ENCODE measurements around the gene RIPOR3.
"Not testable (repeated sequence)": the region's sequence is repeated elsewhere in the genome, so short reads cannot be mapped to it uniquely, and the experiment has no call there.

Gene RIPOR3

DNA sequence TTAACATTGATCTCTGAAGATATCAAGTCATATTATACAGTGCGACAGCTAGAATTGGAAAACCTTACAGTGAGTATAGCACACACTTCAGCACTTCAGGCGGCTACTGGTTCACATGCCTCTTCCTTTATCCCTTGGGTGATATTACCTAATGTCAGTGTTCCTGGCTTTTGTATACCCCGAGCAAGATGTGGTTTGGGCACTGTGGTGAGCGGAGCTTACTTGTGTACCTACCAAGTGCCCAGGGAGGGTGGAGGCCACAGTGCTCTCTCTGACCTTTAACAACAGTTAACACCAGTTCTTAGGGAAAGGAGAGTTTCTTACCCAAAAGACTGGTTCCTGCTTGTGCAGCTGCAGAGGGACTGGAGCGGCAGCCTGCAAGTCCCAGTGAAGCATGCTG, 116.8 kb downstream of the RIPOR3 start:
- DNase-seq (ENCODE audit: low spot score) = no peak

DNA sequence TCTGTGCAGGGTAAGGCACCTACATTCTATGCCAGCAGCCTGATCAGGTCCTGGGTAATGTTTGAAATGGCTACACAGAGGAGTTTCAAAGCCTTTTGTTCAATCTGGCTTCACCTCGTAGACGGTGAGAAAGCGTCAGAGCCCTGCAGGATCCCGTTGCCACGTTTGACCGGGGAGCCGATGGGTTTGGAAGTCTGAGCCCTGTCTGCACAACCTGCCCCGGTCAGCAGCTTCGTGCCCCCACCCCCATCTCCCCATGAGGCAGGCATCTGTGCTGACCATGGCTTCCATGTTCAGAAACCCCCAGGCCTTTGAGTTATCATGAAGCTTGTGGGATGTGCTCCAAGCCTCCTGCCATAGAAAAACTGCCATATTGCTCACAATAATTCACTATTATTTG, 117.2 kb downstream of the RIPOR3 start:
- no peak for DNase-seq (ENCODE audit: low spot score)

DNA sequence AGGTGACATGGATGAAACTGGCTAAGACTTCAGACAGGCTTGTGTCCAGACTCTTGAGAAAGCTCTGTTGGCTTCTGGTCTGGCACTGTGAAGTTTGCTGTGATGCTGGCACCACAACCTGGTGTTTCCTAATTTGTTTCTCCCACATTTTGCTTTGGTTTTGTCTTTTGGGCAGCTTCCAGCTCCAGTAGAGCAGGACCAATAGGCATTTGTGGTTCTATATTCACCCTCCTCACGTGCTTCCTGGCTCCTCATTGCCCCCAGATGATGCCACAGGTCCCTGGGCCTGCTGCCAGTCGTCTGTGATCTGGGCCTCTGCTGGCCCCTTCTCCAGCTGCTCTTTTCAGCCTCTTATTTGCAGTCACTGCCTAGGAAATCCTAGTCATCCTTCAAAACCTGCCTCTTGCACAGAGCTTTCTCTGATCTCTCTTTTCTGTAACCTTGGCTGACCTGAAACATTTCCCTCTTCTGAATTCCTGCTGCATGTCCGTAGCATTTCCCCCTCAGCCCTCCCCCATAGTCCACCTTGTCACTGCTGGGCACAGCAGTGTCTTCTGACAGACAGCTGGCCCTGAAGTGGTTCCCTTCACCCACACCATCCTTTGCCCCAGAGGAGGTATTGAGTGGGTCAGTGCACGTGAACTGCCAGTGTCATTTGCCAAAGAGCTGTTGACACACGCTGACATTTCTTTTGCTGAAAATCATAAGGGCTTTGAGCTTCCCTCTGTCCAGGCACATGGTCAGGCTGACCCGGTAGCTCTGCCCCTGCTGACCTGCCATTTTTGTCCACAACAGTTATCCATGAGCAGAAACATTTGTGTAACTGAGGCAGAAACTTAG, 118.2 kb downstream of the RIPOR3 start:
- no peak for DNase-seq (ENCODE audit: low spot score)

DNA sequence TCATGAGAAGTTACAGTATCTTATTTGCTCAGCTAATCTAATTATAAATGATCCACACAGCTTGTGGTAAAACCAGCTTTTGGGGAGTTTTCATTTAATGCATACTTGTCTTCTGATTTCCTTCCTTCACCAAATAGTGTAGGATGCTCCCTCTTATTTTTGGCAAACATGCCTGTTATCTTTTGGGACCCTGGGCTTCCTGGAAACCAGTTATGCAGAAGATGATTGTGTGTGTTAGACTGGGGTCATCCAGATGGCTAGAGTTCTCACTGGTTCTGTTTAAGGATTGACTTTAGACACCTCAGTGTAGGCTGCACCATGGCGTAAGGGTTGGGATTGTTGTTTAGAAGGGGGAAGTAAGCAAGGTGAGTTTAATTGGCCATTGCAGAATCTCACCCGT, 119.9 kb downstream of the RIPOR3 start:
- DNase-seq (ENCODE audit: low spot score) = no peak

DNA sequence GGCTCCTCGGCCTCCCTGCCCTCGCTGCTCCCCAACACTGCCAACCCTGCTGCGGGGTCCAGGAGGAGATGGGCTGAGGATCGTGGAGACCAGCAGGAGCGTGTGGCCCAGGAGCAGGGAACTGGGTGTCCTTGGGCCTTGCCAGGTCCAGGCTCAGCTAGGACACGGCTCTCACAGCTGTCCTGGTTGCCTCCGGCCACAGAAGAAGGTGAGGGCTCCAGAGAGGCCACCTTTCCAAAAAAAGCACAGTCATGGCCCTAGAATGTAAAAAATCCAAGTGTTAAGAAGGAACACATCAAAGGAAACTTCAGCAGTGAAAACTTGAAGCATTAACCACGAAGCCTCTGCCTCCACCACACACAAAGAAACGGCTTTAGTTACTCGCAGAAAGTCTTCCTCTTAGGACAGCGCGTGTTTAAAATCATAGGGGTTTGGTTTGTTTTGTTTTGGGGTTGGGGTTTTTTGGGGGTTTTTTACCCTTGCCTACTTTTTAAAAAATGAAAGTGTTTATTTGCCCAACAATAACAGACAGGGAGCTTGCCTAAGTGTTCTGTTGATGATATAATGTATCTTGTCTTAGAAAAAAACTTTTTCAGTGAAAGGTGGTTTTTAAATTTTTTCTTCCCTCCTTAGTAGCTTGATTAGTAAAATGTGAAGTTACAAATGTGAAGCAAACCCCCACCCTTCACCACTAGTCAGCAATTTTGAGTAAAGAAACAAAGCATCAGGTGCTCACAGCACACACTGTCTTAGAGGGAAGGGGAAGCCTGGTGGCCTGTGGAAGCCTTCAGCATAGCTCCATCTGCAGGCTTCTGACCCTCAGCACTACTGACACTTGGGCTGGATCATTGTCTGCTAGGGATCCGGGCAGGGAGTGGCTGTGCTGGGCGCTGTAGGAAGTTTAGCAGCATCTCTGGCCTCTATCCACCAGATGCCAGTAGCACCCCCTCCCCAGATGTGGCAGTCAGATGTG, 121.2 kb downstream of the RIPOR3 start:
- peak; percentile 50 for DNase-seq (ENCODE audit: low spot score)

DNA sequence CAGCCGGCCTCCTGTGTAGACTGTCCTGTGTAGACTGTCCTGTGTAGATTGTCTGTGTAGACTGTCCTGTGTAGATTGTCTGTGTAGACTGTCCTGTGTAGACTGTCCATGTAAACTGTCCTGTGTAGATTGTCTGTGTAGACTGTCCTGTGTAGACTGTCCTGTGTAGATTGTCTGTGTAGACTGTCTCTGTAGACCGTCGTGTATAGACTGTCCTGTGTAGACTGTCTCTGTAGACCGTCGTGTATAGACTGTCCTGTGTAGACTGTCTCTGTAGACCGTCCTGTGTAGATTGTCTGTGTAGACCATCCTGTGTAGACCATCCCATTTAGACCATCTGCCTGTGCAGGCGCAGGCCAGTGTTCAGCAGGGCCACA, 121.9 kb downstream of the RIPOR3 start:
- not testable (repeated sequence) for DNase-seq (ENCODE audit: low spot score)

DNA sequence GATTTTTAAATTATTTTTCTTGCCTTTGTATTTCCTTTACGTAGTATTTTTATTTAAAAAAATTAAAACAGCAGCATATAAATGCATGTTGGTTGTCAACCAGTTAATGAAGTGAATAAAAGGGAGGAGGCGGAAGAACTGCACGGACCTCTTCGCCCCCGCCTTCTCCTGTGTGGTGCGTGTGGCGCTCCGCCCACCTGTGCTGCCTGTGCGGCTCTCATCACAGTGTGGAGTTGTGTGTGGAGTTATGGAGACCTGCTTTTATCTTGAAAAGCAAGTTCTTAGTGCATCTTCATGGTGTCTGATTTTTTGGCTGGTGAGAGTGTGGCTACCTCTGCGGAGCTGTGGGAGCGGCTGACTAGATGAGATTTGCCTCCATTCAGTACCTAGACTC, 122.8 kb downstream of the RIPOR3 start:
- DNase-seq (ENCODE audit: low spot score) = no peak

DNA sequence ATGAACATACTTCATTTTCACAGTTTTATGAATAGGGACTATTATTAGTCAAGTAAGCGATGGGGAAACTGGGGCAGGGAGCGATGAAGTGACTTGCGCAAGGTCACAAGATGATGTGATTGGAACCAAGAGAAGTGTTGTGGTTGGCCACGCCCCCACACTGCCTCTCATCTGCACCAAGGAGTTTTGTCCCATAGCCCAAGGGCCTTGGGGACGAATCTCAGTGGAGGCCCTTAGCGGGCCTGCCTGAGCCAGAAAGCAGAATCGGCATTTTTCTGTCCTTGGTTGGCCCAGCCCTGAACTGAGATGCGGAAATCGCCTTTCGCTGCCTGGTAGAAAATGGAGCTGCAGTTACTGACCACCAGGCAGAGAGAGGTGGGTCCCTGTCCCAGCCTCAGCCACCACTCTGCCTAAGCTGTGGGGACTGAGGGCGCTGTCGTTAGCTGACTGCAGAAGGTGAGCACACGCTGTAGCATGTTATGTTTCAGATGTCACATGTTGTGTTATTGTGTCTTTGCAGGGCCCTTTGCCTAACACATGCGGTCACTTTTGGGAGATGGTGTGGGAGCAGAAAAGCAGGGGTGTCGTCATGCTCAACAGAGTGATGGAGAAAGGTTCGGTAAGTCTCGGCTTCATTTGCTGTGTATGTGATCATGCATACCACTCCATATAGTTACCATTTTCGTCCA, 123.3 kb downstream of the RIPOR3 start:
- no peak for DNase-seq (ENCODE audit: low spot score)

DNA sequence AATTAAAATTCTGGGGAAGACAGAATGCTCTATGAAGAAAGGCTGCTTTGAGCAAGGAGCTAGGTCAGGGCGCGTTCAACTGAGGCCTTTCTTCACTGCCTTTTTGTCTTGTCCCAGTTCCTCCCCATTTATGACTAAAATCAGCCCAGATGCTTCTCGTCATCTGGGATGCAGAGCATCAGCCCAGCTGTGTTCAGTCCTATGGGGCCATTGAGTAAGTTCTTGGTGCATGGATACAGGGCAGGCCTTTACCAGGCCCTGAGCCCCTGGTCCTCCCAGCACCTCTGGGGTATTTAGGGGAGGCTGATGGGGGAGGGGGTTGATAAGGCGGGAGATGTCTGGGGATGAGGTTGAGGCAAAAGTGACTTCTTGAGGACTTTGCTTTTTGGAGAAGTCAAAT, 125.5 kb downstream of the RIPOR3 start:
- DNase-seq (ENCODE audit: low spot score) = no peak

DNA sequence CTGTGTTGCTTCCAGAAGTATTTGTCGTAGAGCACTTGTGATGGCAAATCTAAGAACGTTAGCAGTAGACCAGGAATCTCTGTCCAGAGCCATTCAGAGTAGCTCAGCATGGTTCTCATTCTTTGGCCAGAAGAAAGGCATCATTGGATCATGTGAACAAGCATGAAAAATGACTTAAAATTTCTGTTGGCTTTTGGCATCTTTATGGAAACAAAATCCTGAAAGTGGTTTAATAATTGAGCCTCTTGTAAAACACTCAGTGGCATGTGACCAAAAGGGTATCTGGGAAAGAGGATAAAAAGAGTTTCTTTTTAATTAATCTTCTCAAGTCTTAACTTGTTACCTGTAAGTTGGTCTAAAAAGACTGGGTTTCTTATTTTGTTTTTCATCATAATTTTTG, 126.0 kb downstream of the RIPOR3 start:
- no peak for DNase-seq (ENCODE audit: low spot score)

DNA sequence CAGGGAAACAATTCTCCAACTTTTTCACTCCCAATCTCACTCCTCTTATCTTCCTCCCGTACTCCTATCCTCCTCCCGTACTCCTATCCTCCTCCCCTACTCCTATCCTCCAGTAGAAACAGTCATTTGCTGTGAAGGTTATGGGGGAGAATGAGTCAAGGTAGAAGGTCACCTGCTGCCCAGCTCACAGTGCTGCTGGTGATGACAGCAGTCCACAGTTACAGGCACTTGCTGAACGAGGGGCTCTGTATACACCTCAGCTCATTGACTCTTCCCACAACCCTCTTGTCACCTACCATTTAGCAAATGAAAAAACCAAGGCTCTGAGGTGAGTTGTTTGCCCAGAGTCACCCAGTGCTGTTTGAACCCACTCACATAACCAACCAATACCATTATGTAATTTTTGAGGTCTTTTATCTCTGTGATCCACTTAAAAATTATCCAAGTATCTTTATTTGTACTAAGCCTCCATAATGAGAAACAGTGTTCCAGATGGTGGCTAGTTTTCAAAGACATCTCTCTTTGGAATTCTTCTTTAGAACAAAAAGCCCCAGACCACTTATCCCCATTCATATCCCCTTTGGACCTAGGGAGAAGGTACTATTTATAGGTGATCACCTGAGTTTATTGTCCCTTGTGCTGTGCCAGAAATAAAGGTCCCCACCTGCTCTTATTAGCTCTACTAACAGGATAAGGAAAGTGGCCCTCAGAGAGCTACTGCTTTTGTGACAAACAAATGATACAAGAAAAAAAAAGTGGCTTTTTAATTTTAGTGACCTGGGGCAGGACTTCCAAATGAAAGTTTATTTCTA, 128.0 kb downstream of the RIPOR3 start:
- DNase-seq (ENCODE audit: low spot score) = no peak

DNA sequence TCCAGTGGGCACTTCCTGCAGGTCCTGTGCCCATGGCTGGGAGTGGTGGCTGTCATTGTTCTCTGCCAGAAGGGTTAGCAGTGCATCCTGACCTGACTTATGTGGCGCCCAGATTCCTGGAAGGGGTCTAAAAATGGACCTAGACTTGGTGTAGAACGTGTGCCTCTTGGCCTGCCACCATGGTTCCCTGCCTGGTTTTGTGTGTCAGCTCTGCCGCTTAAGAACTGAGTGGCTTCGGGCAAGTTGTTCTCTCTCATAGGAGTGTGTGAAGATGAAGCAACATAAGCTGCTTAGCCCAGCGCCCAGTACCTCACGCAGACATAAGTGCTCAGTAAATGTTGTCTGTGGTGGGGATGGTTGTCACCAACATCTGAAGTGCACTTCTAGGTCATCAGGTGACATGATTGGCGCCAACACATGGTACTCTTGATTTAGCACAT, 129.1 kb downstream of the RIPOR3 start:
- no peak for DNase-seq (ENCODE audit: low spot score)

DNA sequence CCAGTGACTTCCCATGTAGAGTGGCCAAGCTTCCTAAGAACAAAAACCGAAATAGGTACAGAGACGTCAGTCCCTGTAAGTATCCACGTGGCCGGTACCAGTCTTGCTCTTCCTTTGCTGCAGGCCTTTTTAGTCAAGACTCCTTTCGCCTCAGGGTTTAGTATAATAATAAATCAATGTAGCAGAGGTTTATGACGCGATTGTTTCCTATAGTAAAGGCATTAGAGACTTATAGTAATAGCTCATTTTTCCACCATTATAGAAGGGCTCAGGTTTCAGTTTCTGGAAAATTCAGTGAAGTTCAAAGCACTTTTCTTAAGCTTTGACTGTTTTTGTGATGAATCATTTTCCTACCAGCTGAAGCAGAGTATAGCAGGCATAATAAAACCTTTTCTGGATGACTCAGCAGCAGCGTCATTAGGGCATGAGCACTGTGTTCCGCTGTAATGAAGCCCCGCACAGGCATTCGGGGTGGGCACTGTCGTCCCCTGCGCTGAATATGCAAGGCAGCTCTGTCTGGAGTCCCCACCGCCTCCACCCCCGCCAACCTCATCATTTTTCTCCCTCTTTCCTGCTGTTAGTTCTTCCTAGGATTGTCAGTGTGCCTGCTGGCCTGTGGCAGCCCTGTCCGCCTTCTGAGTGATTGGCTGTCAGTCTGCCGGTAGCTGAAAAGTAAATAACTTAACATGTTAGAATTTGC, 129.8 kb downstream of the RIPOR3 start:
- peak; percentile 58 for DNase-seq (ENCODE audit: low spot score)

DNA sequence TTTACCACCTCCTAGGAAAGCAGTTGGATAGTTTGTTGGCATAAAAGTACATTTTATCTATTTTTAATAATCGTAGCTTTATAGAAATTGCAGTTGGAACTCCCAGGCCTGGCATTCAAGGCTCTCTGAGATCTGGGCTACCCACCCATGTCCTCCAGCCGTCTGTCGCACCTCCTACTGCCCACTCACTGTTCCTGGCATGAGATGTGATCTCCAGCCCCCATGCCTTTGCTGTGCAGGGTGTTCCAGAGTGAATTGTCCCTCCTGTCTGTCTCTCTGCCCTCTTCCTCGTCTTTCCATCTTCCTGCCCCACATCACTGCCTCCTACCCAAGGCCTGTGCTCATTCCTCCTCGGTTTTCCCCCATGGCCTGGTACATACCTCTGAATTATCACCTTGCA, 130.5 kb downstream of the RIPOR3 start:
- no peak for DNase-seq (ENCODE audit: low spot score)

DNA sequence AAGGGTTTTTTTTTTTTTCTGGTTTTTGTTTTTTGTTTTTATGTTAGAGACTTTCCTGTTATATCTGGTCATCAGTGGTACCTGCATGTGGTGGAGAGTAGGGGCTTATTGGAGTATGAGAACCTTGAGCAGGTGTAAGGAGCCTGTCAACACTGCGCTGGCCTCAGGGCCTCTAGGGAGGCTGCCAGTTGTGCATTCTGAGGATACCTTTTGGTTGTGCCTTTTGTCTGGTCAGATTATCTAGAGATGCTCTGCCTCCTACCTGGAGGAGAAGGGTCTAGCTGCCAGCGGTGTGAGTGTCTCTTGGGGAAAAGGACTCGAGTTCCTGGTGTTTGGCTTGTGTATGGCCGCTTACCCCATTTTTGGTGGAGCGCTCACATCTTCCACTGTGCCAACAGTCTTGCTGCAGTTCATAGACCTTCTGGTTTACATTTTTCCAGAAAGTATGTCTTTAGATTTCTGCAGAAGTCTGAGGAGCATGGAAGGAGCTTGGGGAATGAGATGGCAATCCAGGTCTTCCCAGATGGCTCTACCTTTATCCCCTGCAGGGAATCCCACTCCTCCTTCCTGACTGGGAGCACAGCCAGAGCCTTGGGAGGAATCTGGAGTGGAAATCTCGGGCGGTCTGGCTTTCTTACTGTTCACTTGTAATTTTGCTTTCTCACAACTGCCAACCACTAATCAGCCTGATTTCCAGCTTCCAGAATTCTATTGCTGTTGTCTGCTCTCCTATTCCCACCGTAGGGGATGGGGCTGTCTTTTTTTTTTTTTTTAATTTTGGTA, 131.3 kb downstream of the RIPOR3 start:
- no peak for DNase-seq (ENCODE audit: low spot score)

DNA sequence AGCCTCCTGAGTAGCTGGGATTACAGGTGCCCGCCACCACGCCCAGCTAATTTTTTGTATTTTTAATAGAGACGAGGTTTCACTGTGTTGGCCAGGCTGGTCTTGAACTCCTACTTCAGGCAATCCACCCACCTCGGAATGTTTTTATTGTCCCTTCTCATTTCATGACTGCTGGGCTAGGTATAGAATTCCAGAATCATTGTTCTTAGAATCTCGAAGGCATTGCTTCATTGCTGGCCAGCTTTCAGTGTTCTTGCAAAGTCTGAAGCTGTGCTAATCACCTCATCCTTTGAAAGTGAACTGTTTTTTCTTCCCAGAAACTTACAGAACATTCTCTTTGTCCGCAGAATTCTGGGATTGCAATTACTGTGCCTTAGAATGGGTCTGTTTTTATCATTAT, 132.2 kb downstream of the RIPOR3 start:
- DNase-seq (ENCODE audit: low spot score) = no peak

DNA sequence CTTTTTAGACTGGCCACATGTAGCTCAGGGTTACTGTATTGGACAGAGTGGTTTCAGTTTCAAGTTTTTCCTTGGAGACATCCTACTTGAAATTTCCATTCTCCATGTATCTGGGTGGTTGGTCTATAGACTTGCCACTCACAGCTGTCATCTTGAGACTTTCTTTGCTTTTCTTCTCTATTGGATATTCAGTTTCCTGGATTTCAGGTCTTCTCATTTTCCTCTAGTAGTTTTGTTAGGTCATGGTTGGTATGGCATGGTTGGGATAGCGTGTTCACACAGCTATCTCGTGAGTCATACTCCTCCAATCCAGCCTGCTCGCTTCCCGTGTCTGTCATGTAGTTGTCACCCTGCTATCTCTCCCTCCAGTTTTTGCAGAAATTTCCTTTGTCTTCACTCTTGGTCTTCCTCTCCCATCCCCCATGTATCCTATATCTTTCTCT, 132.8 kb downstream of the RIPOR3 start:
- no peak for DNase-seq (ENCODE audit: low spot score)

DNA sequence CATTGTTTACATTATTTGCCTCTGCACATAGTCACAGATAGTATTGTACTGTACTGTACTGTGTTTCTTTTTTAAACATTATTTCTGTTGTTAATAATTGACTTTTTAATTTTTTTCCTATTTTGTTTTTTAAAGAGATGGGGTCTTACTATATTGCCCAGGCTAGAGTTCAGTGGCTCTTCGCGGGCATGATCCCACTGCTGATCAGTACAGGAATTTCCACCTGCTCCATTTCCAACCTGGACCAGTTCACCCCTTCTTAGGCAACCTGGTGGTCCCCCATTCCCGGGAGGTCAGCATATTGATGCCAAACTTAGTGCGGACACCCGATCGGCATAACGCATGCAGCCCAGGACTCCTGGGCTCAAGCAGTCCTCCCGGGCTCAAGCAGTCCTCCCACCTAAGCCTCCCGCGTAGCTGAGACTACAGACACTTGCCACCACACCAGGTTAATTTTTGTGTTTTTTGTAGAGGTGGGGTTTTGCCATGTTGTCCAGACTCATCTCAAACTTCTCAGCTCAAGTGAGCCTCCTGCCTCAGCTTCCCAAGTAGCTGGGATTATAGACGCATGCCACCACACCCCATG, 133.7 kb downstream of the RIPOR3 start:
- DNase-seq (ENCODE audit: low spot score) = no peak

DNA sequence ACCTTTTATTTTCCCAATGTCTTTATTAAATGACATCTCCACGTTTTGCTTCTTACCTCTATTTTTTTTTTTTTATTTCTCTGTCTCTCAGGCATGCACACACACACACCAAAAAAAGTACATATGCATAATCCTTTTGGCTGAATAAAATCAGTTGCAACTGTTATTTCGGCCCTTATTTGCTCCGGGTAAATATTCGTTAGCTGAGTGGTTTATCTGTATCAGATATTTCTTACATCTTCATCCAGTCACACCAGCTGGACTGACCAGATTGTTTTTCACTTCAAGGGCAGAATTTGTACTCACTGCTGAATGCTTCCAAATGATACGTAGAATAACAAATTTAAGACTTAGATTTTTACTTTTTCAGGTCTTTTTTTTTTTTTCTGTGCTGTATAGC, 135.7 kb downstream of the RIPOR3 start:
- DNase-seq (ENCODE audit: low spot score) = no peak
